HuH-7.5 (cell line): ENCODE data around the gene LAMB4.
"Not testable (repeated sequence)": the region's sequence is repeated elsewhere in the genome, so short reads cannot be mapped to it uniquely, and the experiment has no call there.

Source experiments
- DNase-seq: peaks from one replicate; pipeline ENCODE4 v3.0.0; 2011; ENCODE audit warnings: low spot score

Gene LAMB4

GRCh38 chr7:108044345-108044744 is 85.8 kb downstream of the LAMB4 start:
- no peak for DNase-seq

- no peak for DNase-seq
Observed at GRCh38 chr7:108038986-108039385, 91.2 kb downstream of the LAMB4 start.

GRCh38 chr7:108037741-108038140 is 92.4 kb downstream of the LAMB4 start:
- DNase-seq: no peak

GRCh38 chr7:108037140-108037539 is 93.0 kb downstream of the LAMB4 start:
- DNase-seq: no peak

- no peak for DNase-seq
Observed at GRCh38 chr7:108034586-108034985, 95.6 kb downstream of the LAMB4 start.

- no peak for DNase-seq
Observed at GRCh38 chr7:108033776-108034497, 96.2 kb downstream of the LAMB4 start.

GRCh38 chr7:108033309-108033708 is 96.9 kb downstream of the LAMB4 start:
- not testable (repeated sequence) for DNase-seq

- no peak for DNase-seq
Observed at GRCh38 chr7:108030516-108030915, 99.6 kb downstream of the LAMB4 start.

GRCh38 chr7:108029034-108029433 is 101.1 kb downstream of the LAMB4 start:
- DNase-seq: no peak

- peak; percentile 25 for DNase-seq
Observed at GRCh38 chr7:108028111-108028510, 102.0 kb downstream of the LAMB4 start.

GRCh38 chr7:108027239-108027638 is 102.9 kb downstream of the LAMB4 start:
- DNase-seq: no peak

GRCh38 chr7:108026647-108027046 is 103.5 kb downstream of the LAMB4 start:
- DNase-seq: no peak

GRCh38 chr7:108026116-108026515 is 104.0 kb downstream of the LAMB4 start:
- no peak for DNase-seq

GRCh38 chr7:108024538-108024937 is 105.6 kb downstream of the LAMB4 start:
- DNase-seq: no peak

GRCh38 chr7:108020585-108020984 is 109.6 kb downstream of the LAMB4 start:
- no peak for DNase-seq

- no peak for DNase-seq
Observed at GRCh38 chr7:108018668-108019067, 111.5 kb downstream of the LAMB4 start.

GRCh38 chr7:108017776-108018151 is 112.4 kb downstream of the LAMB4 start:
- DNase-seq: no peak

GRCh38 chr7:108016841-108017775 is 113.1 kb downstream of the LAMB4 start:
- DNase-seq: no peak

- DNase-seq: no peak
Observed at GRCh38 chr7:108015740-108016139, 114.4 kb downstream of the LAMB4 start.

- DNase-seq: no peak
Observed at GRCh38 chr7:108014747-108015682, 115.1 kb downstream of the LAMB4 start.

- no peak for DNase-seq
Observed at GRCh38 chr7:108014215-108014614, 115.9 kb downstream of the LAMB4 start.
